ENCODE data around the gene CD99L2.
A peak's percentile ranks its signal among the peaks of the same experiment; 100 is the strongest.

CD99L2 gene

DNA sequence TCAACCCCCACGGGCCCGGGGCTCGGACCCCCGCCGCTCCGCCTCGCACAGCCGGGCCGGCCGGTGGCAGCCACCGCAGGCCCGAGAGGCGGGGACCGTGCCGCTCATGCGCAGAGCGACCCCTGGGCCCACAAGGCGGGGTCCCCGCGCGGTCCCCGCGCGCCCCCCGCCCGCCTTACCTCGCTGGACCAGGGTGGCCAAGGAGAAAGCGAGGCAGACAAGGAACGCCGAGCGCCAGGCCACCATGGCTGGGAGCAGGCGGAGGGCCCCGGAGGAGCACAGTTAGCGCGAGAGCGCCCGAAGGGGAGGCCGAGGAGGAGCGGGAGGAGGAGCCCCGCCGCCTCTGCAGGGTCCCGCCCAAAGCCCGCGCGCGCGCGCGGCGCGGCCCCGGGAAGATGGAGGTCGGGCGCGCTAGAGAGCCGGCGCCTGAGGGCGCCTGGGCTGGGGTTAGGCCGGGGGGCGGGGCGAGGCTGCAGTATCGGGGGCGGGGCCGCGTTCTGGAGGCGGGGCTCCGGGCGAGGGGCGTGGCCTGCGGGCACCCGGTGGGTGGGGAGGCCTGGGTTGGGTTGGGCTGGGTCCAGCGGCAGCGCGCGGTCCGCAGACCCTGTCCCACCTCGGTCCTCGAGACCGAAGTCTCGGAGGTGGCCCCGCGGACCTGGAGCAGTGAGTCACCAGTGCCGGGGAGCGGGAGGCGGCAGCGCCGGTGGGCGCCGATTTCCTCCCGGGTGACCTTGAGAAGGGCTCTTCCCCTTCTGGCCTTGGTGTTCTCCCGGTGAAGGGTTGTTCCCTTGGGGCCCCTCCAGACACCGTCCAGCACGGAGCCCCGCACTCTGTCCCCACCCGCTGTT is at the start of gene CD99L2:
Gene CD99L2, minus strand, starts transcription at position 326 of the 848 bp plus-strand sequence. Its CDS starts 80 bp downstream, at position 246.
- peak; percentile 82 for DNase-seq (ENCODE audit: low read depth)

DNA sequence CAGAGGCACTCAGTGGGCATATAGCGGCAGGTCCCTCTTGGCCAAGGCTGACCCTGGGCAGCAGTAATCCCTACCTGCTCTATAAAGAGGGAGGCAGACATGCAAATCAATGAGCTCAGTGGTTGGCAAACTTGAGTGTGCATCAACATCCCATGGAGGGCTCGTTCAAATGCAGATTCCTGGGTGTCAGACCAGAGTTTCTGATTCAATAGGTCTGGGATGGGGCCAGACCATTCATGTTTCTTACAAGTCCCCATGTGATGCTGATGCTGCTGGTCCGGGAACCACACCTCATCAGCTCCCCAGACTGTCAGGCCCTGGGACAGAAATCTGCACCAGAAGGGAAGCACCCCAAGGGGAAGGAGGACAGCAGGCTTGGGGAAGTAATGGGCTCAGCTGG is 45.8 kb upstream of the CD99L2 start:
- DNase-seq (ENCODE audit: low read depth) = no peak

GRCh38 chrX:150942942-150943594 is 44.6 kb upstream of the CD99L2 start:
- DNase-seq (ENCODE audit: low read depth) = no peak

- DNase-seq (ENCODE audit: low read depth) = no peak
These were observed 43.1 kb upstream of the CD99L2 start for GRCh38 chrX:150941580-150941979.

GRCh38 chrX:150940844-150941495 is 42.5 kb upstream of the CD99L2 start:
- DNase-seq (ENCODE audit: low read depth) = no peak

DNA sequence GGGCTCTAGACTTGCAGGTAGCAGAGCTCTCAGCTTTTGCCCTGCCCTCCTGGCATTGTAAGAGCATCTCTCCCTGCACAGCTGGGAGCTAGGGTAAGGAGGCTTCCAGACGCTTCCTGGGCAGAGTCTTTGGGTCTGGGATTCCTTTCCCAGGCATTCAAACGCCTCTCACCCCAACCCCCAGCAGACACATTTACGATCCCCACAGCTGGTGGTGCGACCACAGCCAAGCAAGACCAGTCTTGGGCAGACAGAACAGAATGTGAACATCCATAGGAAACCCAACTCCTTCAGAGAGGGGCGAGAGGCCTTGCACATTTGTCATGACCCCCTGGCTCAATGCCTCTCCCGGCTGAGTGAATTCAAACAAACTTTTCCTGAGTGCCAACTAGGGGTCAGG is 38.1 kb upstream of the CD99L2 start:
- no peak for DNase-seq (ENCODE audit: low read depth)

DNA sequence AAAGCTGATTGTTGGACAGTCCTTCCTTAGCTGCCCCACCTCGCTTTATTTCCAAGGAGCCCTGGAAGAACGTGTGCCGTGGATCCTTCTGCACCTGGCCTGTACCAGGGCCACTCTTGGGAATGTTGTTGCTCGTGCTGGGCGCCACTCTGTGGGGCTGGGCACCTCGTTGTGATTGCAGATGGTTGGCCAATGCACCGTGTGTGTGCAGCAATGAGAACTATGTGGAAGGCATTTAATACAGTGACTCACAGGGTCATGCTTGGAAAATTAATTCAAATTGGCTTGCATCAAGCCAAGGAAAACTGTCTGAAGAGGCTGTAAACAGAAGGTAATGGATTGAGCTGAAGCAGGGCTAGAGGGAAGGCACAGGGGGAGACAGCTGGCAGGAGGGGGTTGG is 37.0 kb upstream of the CD99L2 start:
- DNase-seq (ENCODE audit: low read depth) = no peak

DNA sequence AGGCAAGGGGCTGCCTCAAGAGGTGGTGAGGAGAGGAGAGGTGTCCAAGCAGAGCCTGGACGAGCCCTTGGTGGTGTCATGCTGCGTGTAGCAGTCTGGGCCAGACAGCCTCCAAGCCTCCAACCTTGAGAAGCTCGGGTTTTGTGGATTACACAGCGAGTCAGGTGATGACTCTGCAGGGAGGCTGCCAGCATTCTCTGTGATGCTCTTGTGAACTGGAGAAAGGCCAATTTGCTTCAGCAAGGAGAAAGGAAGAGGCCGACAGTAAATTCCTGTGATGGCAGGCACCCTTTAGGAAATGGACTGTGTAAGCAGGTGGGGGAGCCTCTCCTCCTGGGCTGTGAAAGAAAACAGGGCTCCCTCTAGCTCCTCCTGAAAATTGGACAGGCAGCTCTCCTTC is 36.0 kb upstream of the CD99L2 start:
- no peak for DNase-seq (ENCODE audit: low read depth)

- no peak for DNase-seq (ENCODE audit: low read depth)
These were observed 35.5 kb upstream of the CD99L2 start for GRCh38 chrX:150933945-150934350.

DNA sequence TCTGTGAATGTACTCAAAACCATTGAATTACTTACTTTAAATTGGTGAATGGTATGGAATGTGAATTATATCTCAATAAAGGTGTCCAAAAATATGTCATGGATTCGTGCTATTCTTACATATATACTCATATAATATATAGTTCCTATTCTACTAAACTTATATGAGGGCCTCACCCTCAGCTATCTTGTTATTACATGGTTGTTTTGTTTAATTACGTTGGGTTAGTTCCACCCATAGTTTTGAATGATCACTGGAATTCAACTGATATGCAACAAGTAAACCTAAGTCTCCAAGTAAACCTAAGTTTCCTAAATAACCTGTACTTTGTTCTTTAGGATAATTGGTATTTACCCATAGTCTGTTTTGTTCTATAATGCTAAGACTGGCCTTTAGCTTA is 30.6 kb upstream of the CD99L2 start:
- DNase-seq (ENCODE audit: low read depth) = no peak

GRCh38 chrX:150926791-150927190 is 28.3 kb upstream of the CD99L2 start:
- DNase-seq (ENCODE audit: low read depth) = no peak

- no peak for DNase-seq (ENCODE audit: low read depth)
These were observed 27.8 kb upstream of the CD99L2 start for GRCh38 chrX:150926304-150926703.

- DNase-seq (ENCODE audit: low read depth) = no peak
These were observed 20.9 kb upstream of the CD99L2 start for GRCh38 chrX:150919401-150919800.

GRCh38 chrX:150913511-150913910 is 15.0 kb upstream of the CD99L2 start:
- no peak for DNase-seq (ENCODE audit: low read depth)

- no peak for DNase-seq (ENCODE audit: low read depth)
These were observed 9.0 kb upstream of the CD99L2 start for GRCh38 chrX:150907474-150907873.

DNA sequence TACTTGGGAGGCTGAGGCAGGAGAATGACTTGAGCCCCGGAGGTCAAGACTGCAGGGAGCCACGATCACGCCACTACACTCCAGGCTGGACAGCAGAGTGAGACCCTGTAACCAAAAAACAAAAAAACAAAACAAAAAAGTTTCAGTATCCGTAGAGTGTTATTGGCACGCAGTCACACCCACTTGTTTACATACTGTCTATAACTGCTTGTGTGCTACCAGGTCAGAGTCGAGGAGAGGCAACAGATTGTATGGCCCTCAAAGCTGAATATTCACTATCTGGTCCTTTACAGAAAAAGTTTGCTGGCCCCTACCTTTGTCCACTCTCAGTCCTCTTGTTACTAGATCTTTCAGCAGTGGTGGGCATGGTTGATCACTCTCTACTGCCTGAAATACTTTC is 8.2 kb upstream of the CD99L2 start:
- no peak for DNase-seq (ENCODE audit: low read depth)

GRCh38 chrX:150905293-150905692 is 6.8 kb upstream of the CD99L2 start:
- DNase-seq (ENCODE audit: low read depth) = no peak

GRCh38 chrX:150903110-150903508 is 4.6 kb upstream of the CD99L2 start:
- DNase-seq (ENCODE audit: low read depth) = no peak

GRCh38 chrX:150902434-150903109 is 4.1 kb upstream of the CD99L2 start:
- no peak for DNase-seq (ENCODE audit: low read depth)

DNA sequence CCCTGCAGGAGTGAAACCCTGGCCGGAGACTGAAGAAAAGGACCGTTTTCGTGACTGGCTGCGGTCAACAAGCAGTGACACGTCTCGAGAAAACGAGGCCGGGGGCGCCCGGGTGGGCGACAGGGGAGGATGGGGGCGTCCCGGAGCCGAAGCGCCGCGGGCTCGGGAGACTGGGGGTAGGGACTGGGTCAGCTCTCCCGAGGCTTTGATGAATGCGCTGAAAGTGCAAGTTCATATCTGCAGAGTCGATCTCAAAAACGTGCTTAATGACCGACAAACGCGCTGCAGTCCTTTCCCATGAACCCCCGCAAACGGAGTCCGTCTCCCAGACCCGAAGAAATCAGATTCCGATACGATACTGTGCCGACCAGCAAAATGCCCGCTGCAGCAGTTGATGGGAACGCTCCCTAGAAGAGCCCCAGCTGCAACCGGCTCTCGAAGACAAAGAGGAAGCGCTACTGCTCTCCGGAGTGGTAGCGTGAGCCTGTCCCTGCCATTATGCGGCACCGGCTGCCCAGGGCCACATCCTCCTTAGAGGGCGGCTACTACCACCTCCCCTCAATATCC is 806 bp upstream of the CD99L2 start:
- no peak for DNase-seq (ENCODE audit: low read depth)

- DNase-seq (ENCODE audit: low read depth) = no peak
These were observed 797 bp downstream of the CD99L2 start for GRCh38 chrX:150897421-150898320.

Measured in stimulated activated CD8-positive, alpha-beta memory T cell treated with anti-CD3 and anti-CD28 coated beads, Interleukin-7, amount 100 ng/mL, for 24 hours (primary cell).